Activated CD4-positive, alpha-beta T cell treated with anti-CD3 and anti-CD28 coated beads for 4 hours (primary cell): ENCODE data around the gene ADAMTS8.

Experiments used
- DNase-seq, 2 donors: peaks; one replicate each; pipeline ENCODE4 v3.0.0-alpha.2; 2020

Gene ADAMTS8

GRCh38 chr11:130436171-130436570 is 7.8 kb upstream of the ADAMTS8 start:
- DNase-seq: no peak

DNA sequence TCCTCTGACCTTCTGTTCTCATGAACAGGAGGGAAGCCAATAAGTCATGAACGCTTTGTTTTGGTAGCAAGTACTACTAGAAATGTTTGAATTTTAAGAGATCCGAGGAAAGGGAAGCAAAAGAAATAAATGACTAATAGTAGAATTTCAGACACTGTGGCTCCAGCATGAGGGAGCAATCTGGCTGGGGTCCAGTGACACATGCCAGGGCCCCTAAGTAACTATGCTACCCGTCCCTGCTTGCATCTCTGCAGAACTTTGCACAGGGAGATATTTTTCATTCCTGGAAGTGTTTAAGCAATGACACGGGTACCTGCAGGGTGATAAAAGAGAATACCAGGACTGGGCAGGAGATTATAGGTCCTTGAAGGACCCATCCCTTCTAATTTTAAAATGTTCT is 7.3 kb upstream of the ADAMTS8 start:
- no peak for DNase-seq

DNA sequence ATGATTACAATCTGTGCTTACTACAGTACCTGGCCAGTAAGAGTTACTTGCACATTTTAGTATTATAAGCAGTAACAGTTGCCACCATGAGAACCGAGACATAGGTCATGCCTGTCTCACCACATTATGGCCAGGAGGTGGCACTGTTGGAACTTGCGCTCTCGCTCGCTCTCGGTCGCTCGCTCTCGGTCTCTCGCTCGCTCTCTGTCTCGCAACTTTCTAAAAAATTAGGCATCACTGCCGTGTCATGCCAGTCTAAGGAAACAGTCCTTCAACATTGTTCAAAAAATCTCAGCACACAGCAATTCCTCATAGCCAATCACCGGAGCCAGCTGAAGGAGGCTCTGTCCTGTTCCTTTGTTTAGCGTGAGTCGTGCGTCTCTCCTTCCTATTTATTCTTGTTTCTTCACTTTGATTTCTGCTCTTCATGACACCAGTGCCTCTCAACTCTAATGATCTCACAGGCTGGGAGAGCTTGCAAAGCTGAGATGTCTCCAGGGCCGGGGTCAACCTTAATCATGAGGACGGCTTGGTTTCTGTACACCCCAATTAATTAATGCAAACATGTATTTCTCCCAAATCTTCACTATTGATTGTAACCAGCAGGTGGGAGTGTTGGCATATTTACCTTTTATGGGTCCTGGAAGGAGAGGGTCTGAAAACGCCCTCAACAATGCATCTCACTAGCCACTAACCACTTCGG is 6.3 kb upstream of the ADAMTS8 start:
- DNase-seq: peak; percentile 56 to 59

- no peak for DNase-seq
These were observed 4.9 kb upstream of the ADAMTS8 start for GRCh38 chr11:130433357-130433756.

DNA sequence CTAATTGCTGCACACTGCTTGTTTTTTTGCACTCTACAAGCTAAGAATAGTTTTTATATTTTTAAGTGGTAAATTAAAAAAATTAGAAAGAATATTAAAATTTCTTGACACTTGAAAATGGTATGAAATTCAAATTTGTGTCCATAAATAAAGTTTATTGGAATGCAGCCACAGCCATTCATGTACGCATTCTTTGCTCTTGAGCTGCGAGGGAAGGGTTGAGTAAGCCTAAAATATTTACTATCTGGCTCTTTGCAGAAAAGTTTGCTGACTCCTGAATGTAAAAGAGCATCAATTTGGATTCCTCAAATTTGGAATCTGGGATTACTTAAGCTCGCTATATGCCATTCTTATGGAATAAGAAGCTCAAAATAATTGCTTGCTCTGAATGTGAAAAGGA is 3.4 kb upstream of the ADAMTS8 start:
- no peak for DNase-seq

DNA sequence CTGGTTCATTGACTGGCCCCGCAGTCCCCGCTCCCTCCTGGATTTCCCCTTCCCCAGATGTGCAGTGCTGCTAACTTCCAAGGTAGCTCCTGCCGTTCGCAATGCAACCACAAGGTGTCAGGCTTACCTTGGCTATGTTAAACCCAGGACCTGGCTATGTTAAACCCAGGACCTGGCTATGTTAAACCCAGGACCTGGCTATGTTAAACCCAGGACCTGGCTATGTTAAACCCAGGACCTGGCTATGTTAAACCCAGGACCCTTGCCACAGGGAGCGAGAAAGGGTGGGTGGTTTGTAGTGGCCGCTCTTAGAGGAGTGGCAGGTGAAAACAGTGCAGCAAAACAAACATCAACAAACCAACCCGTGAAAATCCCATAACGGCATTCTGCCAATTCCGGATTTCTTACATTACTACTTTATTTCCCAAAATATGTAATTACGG is 2.9 kb upstream of the ADAMTS8 start:
- DNase-seq: peak; percentile 37 to 67

- no peak for DNase-seq
These were observed 1.6 kb upstream of the ADAMTS8 start for GRCh38 chr11:130429983-130430382.

- no peak for DNase-seq
These were observed 792 bp upstream of the ADAMTS8 start for GRCh38 chr11:130429120-130429681.

GRCh38 chr11:130427581-130428315 is 661 bp downstream of the ADAMTS8 start:
- no peak for DNase-seq

- no peak for DNase-seq
These were observed 1.5 kb downstream of the ADAMTS8 start for GRCh38 chr11:130426837-130427341.

DNA sequence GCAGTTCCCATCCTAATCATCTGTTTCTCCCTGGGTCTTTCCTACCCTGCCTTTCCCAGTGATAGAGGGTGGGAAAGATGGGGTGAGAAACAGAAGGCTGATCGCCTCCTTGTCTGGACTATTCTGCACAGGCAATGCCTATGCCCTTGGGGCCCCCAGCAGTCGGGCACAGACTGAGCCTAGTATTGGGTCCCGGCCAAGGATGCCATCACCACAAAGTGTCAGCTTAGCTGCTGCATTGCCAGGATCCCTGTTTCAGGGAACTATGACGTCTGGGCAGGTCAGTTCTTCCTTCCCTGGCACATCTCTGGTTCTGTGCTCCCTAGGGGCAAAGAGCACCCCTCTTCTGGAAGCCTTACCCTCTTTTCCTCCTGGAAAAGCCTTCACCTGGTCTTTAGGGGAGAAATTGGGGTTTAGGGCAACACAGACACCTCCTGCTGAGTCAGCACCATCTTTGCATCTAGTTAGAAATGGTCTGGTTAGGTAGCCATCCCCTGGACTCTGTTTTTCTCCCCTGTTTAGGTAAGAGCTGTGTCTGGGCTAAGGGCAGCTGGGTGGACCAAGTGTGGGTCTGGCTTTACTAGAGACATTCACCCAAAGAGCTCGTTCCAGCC is 2.1 kb downstream of the ADAMTS8 start:
- DNase-seq: no peak

GRCh38 chr11:130425156-130425555 is 3.3 kb downstream of the ADAMTS8 start:
- DNase-seq: no peak

- DNase-seq: no peak
These were observed 3.7 kb downstream of the ADAMTS8 start for GRCh38 chr11:130424613-130425140.

DNA sequence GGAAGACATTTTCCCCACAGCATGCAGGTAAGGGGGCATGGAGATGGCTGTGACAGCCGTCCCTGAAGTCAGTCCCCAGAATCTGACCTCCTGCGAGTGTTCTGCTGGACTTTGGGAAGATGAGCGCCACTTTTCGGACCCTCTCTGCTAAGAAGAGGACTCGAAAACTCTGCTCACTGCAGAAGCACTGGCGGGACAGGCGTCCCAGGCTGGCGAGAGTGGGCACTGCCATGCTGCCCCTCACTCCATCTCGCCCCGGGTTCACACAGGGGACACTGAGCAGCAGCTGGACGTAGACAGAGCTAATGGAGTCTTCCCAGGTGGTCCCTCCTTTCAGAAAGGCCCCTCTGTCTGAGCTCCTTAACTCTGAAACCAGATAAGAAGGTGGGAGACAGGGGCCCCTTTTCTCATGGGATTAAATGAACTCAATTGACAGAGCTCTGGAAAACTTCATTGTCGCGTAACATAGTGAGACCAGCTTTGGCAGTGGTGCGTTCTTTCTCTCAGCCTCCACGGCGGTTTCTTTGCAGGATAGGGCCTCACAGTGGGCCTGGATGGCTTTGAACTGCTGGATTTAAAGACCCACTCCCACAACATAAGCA is 4.8 kb downstream of the ADAMTS8 start:
- DNase-seq: no peak

DNA sequence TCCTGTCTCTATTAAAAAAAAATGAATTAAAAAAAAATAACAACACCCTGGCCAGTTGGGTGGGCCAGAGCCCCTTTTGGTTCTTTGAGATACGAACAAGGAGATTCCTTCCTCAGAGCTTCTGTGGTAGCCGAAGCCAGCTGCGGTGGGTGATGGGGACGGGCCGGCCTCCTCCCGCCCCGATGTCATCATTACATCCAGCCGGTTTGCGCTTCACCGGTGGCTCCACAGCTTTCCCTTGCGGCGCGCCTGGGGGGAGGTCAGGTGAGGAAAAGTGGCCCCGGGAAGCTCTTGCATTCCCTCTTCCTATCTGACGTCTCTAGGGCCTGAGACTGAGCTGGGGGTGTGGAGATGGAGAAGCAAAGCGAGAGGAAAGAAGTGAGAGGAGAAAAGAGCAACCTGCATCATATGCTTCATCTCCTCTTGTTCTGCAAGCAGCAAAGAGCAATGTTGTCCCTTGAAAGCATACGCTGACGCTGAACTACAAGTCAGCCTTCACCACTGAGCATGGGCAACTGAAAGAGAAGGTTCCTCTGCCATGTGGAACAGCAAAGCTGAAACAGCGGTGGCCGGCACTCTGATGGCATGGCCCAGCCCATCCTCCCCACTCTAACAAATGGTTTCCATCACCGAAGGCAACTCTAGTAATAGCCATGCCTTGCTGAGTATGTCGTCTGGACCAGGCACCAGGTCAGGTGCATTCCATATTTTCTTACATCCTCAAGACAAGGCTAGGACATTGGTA is 6.0 kb downstream of the ADAMTS8 start:
- DNase-seq: no peak

DNA sequence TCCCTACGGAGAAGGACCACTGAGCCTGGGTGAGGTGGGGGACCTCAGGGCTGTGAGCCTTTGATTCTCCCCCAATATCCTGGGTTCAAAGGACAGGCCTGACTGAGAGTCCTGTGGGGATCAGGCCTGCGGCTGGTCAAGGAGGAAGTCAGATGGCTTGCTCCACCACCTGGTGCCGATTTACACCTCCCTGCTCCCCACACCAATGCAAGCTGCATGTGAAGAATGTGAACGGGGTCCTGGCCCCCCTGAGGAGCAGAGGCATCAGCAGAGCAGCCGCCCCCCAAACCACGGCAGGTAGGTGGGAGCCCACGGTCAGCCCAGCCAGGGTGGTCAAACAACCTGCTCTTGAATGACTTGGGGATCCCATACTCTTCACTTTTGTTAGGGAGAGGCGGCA is 6.7 kb downstream of the ADAMTS8 start:
- no peak for DNase-seq

DNA sequence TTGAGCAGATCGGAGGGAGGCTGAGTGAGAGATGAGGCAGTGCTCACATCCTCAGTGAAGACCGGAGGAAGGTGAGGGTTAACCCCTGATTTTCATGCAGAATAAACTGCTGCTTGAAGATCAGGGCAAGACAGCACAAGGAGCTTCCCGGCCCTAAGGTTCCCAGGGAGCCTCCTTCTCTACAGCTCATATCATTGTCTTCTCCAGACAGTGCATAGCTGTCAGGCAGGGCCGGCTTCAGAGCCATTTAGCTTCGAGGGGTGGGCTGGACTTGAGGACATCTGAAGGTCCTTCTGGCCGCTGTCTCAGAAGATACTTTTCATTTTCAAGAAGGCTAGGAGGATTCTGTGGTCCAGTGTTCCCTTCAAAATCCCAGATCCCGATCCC is 7.2 kb downstream of the ADAMTS8 start:
- DNase-seq: no peak

GRCh38 chr11:130420478-130421198 is 7.8 kb downstream of the ADAMTS8 start:
- DNase-seq: no peak

GRCh38 chr11:130418756-130419155 is 9.7 kb downstream of the ADAMTS8 start:
- DNase-seq: no peak

DNA sequence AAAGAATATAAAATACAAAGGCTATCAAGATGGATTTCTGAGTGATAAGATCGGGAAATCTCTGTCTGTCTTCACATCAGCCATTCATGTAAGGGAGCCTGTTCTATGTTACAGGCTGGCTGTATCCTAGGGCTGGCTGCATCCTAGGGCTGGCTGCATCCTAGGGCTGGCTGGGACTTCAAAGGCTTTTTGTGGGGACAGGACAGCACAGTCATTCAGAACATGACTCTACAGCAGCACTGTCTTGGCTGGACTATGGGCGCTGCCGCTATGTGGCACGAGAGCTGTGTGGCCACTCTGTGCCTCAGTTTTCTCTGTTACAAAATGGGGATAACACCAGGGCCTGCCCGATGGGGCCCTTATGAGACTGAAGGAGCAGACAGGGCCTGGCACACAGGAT is 10.2 kb downstream of the ADAMTS8 start:
- no peak for DNase-seq

GRCh38 chr11:130416906-130417305 is 11.5 kb downstream of the ADAMTS8 start:
- no peak for DNase-seq

DNA sequence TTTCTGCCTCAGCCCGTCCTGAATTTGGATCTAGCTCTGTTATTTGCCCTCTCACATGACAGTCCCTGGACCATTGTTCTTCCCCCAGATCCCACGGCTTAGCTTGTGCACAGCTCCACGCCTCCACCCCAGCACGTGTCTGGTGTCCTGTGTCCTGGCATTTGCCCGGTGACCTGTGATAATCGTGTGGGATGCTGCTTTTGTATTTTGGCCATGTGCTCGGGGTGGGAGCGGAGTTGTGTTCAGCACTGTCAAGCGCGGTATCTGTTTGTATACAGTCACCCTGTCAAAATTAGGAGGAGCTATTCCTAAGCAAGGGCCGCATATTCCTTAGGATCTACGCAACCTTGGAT is 11.9 kb downstream of the ADAMTS8 start:
- no peak for DNase-seq
